HG02678 (cell line): ENCODE measurements around the gene ACCS.

ENCODE experiments used
- ATAC-seq: cut with Tn5 transposase; IDR thresholded peaks from one replicate; pipeline ENCODE4 v1.9.1; 2021; ENCODE audit warnings: mild to moderate bottlenecking, moderate library complexity; ENCODE audit not compliant: unreplicated experiment

The ACCS gene

GRCh38 chr11:44065841-44066731 lies at the start of gene ACCS:
TSS of gene ACCS (plus strand) at chr11:44066270. CDS start at chr11:44067628, 1,358 bp downstream.
- peak; percentile 97 for ATAC-seq

- ATAC-seq, result no peak
Measured at GRCh38 chr11:44016546-44017442, 49.3 kb upstream of the ACCS start.

GRCh38 chr11:44017443-44018126 lies 48.5 kb upstream of the ACCS start:
- ATAC-seq, result no peak

- no peak for ATAC-seq
Measured at GRCh38 chr11:44018127-44018521, 47.9 kb upstream of the ACCS start.

GRCh38 chr11:44018829-44019228 lies 47.2 kb upstream of the ACCS start:
- no peak for ATAC-seq

GRCh38 chr11:44024977-44025376 lies 41.1 kb upstream of the ACCS start:
- ATAC-seq, result no peak

GRCh38 chr11:44025727-44026126 lies 40.3 kb upstream of the ACCS start:
- no peak for ATAC-seq

- ATAC-seq, result no peak
Measured at GRCh38 chr11:44028401-44028800, 37.7 kb upstream of the ACCS start.

- ATAC-seq, result no peak
Measured at GRCh38 chr11:44028816-44029506, 37.1 kb upstream of the ACCS start.

GRCh38 chr11:44029507-44029845 lies 36.6 kb upstream of the ACCS start:
- ATAC-seq, result no peak

GRCh38 chr11:44029977-44030911 lies 35.8 kb upstream of the ACCS start:
- no peak for ATAC-seq

- no peak for ATAC-seq
Measured at GRCh38 chr11:44030996-44031395, 35.1 kb upstream of the ACCS start.

- no peak for ATAC-seq
Measured at GRCh38 chr11:44031549-44031948, 34.5 kb upstream of the ACCS start.

GRCh38 chr11:44032299-44033085 lies 33.6 kb upstream of the ACCS start:
- ATAC-seq, result no peak

GRCh38 chr11:44033411-44033850 lies 32.6 kb upstream of the ACCS start:
- no peak for ATAC-seq

- ATAC-seq, result no peak
Measured at GRCh38 chr11:44033856-44034255, 32.2 kb upstream of the ACCS start.

GRCh38 chr11:44034639-44035038 lies 31.4 kb upstream of the ACCS start:
- no peak for ATAC-seq

GRCh38 chr11:44036811-44037657 lies 29.0 kb upstream of the ACCS start:
- no peak for ATAC-seq
